ENCODE results near the gene TIMM50.
A peak's percentile ranks its signal among the peaks of the same experiment; 100 is the strongest.

TIMM50 gene

GRCh38 chr19:39539165-39539517 lies 58.5 kb downstream of the TIMM50 start:
- no peak for DNase-seq

GRCh38 chr19:39539518-39540332 lies 59.1 kb downstream of the TIMM50 start, which contains the start of gene EID2:
EID2 (minus strand) TSS chr19:39540161; CDS start chr19:39540079, 82 bp downstream.
- peak; percentile 65 for DNase-seq

- no peak for DNase-seq
Observed at GRCh38 chr19:39540333-39540673, 59.7 kb downstream of the TIMM50 start.

Data from NCI-H1048 (cell line).